K562 (cell line): ENCODE data around the gene RCOR1. TPM values are rescaled to one million over a fixed set of nuclear protein-coding genes. Genes with fewer than 3 reads are reported as not detected.

Experiments used
- ATAC-seq: fragments of 200-7000 bp; cut with Tn5 transposase; 3 replicates; pipeline ENCODE4 v1.9.1; 2020; ENCODE audit warnings: moderate library complexity
- BruUV-seq: library from RNA; stranded (reverse); fragments of 400-500 nt; replicated peaks from 2 replicates; lab custom pipeline; 2021; lab: Mats Ljungman, UMichigan
- CTCF ChIA-PET: fragments of 300-600 bp; formaldehyde crosslinking; extraction: SDS; loops from one replicate; lab custom pipeline; 2021; ENCODE audit warnings: low intra/inter-chr PET ratio; lab: Yijun Ruan, JAX
- POLR2A ChIA-PET: fragments of 300-600, 350-650 bp; sonication (Branson Sonifier 250); formaldehyde crosslinking; extraction: SDS; loops from one replicate; lab custom pipeline; 2021; ENCODE audit warnings: antibody characterized with exemption, inconsistent platforms; lab: Yijun Ruan, JAX
- DNase-seq, 4 experiments: peaks; one replicate each; pipeline versions ENCODE4 v3.0.0 to v3.0.0-alpha.2; 2011 to 2018; ENCODE audit warnings: low spot score in 3 of 4, mixed read lengths in 3 of 4; ENCODE audit errors: extremely low read depth in 1 of 4
- FAIRE-seq: peaks from 2 replicates; lab custom pipeline; 2011; peaks lifted over from hg19 to GRCh38; lab: Jason Lieb, UNC
- H2AFZ ChIP-seq: 2 replicates; pipeline ENCODE4 v1.6.0; 2011; ENCODE audit warnings: low read depth, low read length, control low read depth, inconsistent platforms
- H3K27ac ChIP-seq: fragments of 200-600 bp; 3 replicates; pipeline ENCODE4 v1.8.0; 2011; ENCODE audit warnings: low read depth, mild to moderate bottlenecking, control low read depth, inconsistent platforms, low read length, moderate library complexity, mixed read lengths; ENCODE audit errors: extremely low read depth
- H3K27me3 ChIP-seq, 2 experiments: fragments of 300-600 bp in 1 of 2; 2 replicates in 1 of 2; 3 replicates in 1 of 2; pipeline versions ENCODE4 v1.6.0 to v1.8.0; 2011; ENCODE audit warnings: inconsistent platforms in 2 of 2, low read length in 2 of 2, mild to moderate bottlenecking in 1 of 2, mixed read lengths in 1 of 2, moderate library complexity in 1 of 2; ENCODE audit not compliant: control insufficient read depth in 2 of 2, insufficient read depth in 2 of 2
- H3K36me3 ChIP-seq: fragments of 300-600 bp; 3 replicates; pipeline ENCODE4 v1.8.0; 2011; ENCODE audit warnings: mild to moderate bottlenecking, low read length, inconsistent platforms; ENCODE audit not compliant: control insufficient read depth, insufficient read depth
- H3K4me1 ChIP-seq, 2 experiments: fragments of 200-600 bp in 1 of 2; replicated peaks in 1 of 2; 2 replicates in 1 of 2; 3 replicates in 1 of 2; pipeline versions ENCODE4 v1.5.1 to v1.8.0; 2011; ENCODE audit warnings: inconsistent platforms in 2 of 2, low read length in 2 of 2, mild to moderate bottlenecking in 1 of 2, mixed read lengths in 1 of 2, moderate library complexity in 1 of 2; ENCODE audit not compliant: control insufficient read depth in 2 of 2, insufficient read depth in 2 of 2
- H3K4me2 ChIP-seq: 2 replicates; pipeline ENCODE4 v1.6.1; 2011; ENCODE audit warnings: low read length, control low read depth, inconsistent platforms, mixed read lengths; ENCODE audit not compliant: insufficient read depth
- H3K4me3 ChIP-seq: fragments of 200-600 bp; sonication (generic), shearing (Covaris generic); 2 replicates; pipeline ENCODE4 v1.5.1; 2016; ENCODE audit warnings: control low read depth, inconsistent platforms
- H3K79me2 ChIP-seq: fragments of 200-600 bp; 3 replicates; pipeline ENCODE4 v1.8.0; 2011; ENCODE audit warnings: low read length, inconsistent platforms; ENCODE audit not compliant: control insufficient read depth, insufficient read depth
- H3K9ac ChIP-seq, 2 experiments: 2 replicates each; pipeline versions ENCODE4 v1.6.0 to v1.6.1; 2011; ENCODE audit warnings: low read depth in 2 of 2, low read length in 2 of 2, control low read depth in 1 of 2, inconsistent platforms in 1 of 2, mild to moderate bottlenecking in 1 of 2, mixed read lengths in 1 of 2; ENCODE audit not compliant: insufficient read depth in 1 of 2
- H3K9me1 ChIP-seq: one replicate; pipeline ENCODE4 v1.6.0; 2011; ENCODE audit warnings: inconsistent platforms, mild to moderate bottlenecking, low read length, moderate library complexity; ENCODE audit not compliant: control insufficient read depth, insufficient read depth
- H3K9me3 ChIP-seq: replicated peaks from 2 replicates; pipeline ENCODE4 v1.5.1; 2011; ENCODE audit warnings: low read depth, low read length, inconsistent platforms; ENCODE audit not compliant: control insufficient read depth, insufficient read depth
- H4K20me1 ChIP-seq: replicated peaks from 2 replicates; pipeline ENCODE4 v1.6.1; 2011; ENCODE audit warnings: low read length, inconsistent platforms, mixed read lengths; ENCODE audit not compliant: control insufficient read depth, insufficient read depth
- RBM22 ChIP-seq: fragments of 200-400 bp; formaldehyde crosslinking; IDR thresholded peaks from 2 replicates; pipeline ENCODE4 v1.6.1; 2018; ENCODE audit warnings: low read length, low read depth; ENCODE audit not compliant: poor library complexity, severe bottlenecking
- ZNF407 ChIP-seq: fragments of 450-650 bp; IDR thresholded peaks from 2 replicates; pipeline ENCODE4 v1.6.1; 2016; ENCODE audit warnings: low read depth
- WGBS: fragments of 100-300 bp; shearing (Covaris generic); methylation state at CpG from one replicate; pipeline ENCODE4 v1.1.6; 2016; ENCODE audit warnings: low coverage, mixed read lengths; ENCODE audit not compliant: insufficient coverage; ENCODE audit errors: missing lambda C conversion rate; 5-methylcytosine and 5-hydroxymethylcytosine counted together
- in situ Hi-C: fragments of 300-500 bp; cut with MboI; formaldehyde crosslinking; loops from 4 replicates; pipeline ENCODE4 v1.15.0; 2018; ENCODE audit warnings: inconsistent platforms, mixed read lengths
- intact Hi-C: fragments of 100-400 bp; cut with micrococcal nuclease; formaldehyde crosslinking; loops from 2 replicates; pipeline ENCODE4 v1.14.2; 2022
- polyA plus RNA-seq, 8 experiments: library from polyadenylated mRNA; depleted of rRNA in 4 of 8; stranded (reverse) in 5 of 8; unstranded in 3 of 8; fragments of >200 nt; fragmentation: Nextera tagmentation in 2 of 8; fragmentation: Illumina TruSeq in 1 of 8; extraction: Ambion mirVana in 2 of 8; extraction: Trizol in 1 of 8; gene quantifications; 2 replicates each; pipeline versions ENCODE4 v1.2.1 to v1.2.3, GENCODE V29; 2011 to 2014; ENCODE audit warnings: inconsistent platforms in 1 of 8, missing spikeins in 1 of 8
- total RNA-seq, 7 experiments: library from RNA; depleted of rRNA in 6 of 7; stranded (reverse); fragments of >200 nt in 6 of 7; fragmentation: Illumina TruSeq in 2 of 7; extraction: Trizol in 2 of 7; gene quantifications; 2 replicates each; pipeline versions ENCODE4 v1.2.1 to v1.2.3, GENCODE V29; 2011 to 2021; ENCODE audit warnings: low replicate concordance in 1 of 7

The RCOR1 gene
- total and polyA plus RNA-seq, 9 of the 15 experiments (the other 6 are each of a cell fraction or from before 2014, with no cell fraction given): 8.5 to 47.9 (median 20.9) TPM

GRCh38 chr14:102732924-102733323, 140.5 kb downstream of the RCOR1 start:
- Histone ChIP-seq H3K27ac (no peak overlapping the region), H3K36me3 (peaks cover 42% of the 10 kb centered on the region; the same call in 2 of the 3 replicates), H3K27me3 (no peaks in the 10 kb centered on the region), H3K4me2 (no peak overlapping the region)
- BruUV-seq: no TSS peak
- POLR2A ChIA-PET: interaction anchor here (0.8 to 1.1 kb wide), 2 partner anchors 38 to 52 kb away, joined by 3 to 5 read pairs; no protein-coding TSS in a partner anchor
- FAIRE-seq (no peak), ATAC-seq (no peak)
- in situ Hi-C loops (no loop called here), intact Hi-C loops (no loop called here)
- TF ChIP-seq ZNF407: no peak
- peak; percentile 57 for TF ChIP-seq RBM22
- TF ChIP-seq, all 486 proteins: peak for 1
- no peak for DNase-seq
- CTCF ChIA-PET: no interaction called here
- Histone ChIP-seq H4K20me1 (no peaks in the 10 kb centered on the region), H3K4me1 (no peaks in the 10 kb centered on the region), H3K9me3 (no peaks in the 10 kb centered on the region), H3K79me2 (no peaks in the 10 kb centered on the region), H2AFZ (no peak overlapping the region), H3K9me1 (no peaks in the 10 kb centered on the region), H3K4me3 (no peak overlapping the region), H3K9ac (no peak overlapping the region)
- 96% methylated on average over 8 of the region's 10 CpGs for WGBS
